IMR-90 (cell line): ENCODE data around the gene FNDC5.

ENCODE experiments used
- BHLHE40 ChIP-seq: fragments of 150-350 bp; IDR thresholded peaks from 2 replicates; pipeline ENCODE4 v1.6.1; 2016; ENCODE audit warnings: mild to moderate bottlenecking, low read depth, low read length
- CEBPB ChIP-seq: IDR thresholded peaks from 2 replicates; pipeline ENCODE4 v1.6.1; 2012; ENCODE audit warnings: low read depth, low read length, improper control_type of control experiment
- CHD1 ChIP-seq: IDR thresholded peaks from 2 replicates; pipeline ENCODE4 v1.6.1; 2012; ENCODE audit warnings: low read depth, low read length, improper control_type of control experiment
- CTCF ChIP-seq: conservative IDR thresholded peaks from 2 replicates; pipeline ENCODE4 v1.5.1; 2012; ENCODE audit warnings: mild to moderate bottlenecking, low read depth, low read length, improper control_type of control experiment
- ELK1 ChIP-seq: fragments of 150-350 bp; IDR thresholded peaks from 2 replicates; pipeline ENCODE4 v1.6.1; 2016; ENCODE audit warnings: low read depth, mild to moderate bottlenecking, low read length, moderate library complexity, borderline replicate concordance
- FOS ChIP-seq: fragments of 150-350 bp; IDR thresholded peaks from 2 replicates; pipeline ENCODE4 v1.6.1; 2016; ENCODE audit warnings: low read depth, low read length
- MAFK ChIP-seq: IDR thresholded peaks from 2 replicates; pipeline ENCODE4 v1.6.1; 2012; ENCODE audit warnings: low read depth, low read length, improper control_type of control experiment
- MXI1 ChIP-seq: IDR thresholded peaks from 2 replicates; pipeline ENCODE4 v1.6.1; 2012; ENCODE audit warnings: low read depth, mild to moderate bottlenecking, low read length, moderate library complexity, borderline replicate concordance
- NFE2L2 ChIP-seq: fragments of 150-350 bp; IDR thresholded peaks from 2 replicates; pipeline ENCODE4 v1.6.1; 2016; ENCODE audit warnings: low read depth, mild to moderate bottlenecking, low read length
- POLR2A ChIP-seq: IDR thresholded peaks from 2 replicates; pipeline ENCODE4 v1.6.1; 2012; ENCODE audit warnings: mild to moderate bottlenecking, low read depth, low read length
- RAD21 ChIP-seq: IDR thresholded peaks from 2 replicates; pipeline ENCODE4 v1.6.1; 2012; ENCODE audit warnings: low read length, improper control_type of control experiment
- SMC3 ChIP-seq: fragments of 150-350 bp; IDR thresholded peaks from 2 replicates; pipeline ENCODE4 v1.6.1; 2016; ENCODE audit warnings: low read depth, mild to moderate bottlenecking, antibody characterized with exemption, low read length, moderate library complexity
- USF2 ChIP-seq: fragments of 150-350 bp; IDR thresholded peaks from 2 replicates; pipeline ENCODE4 v1.6.1; 2017; ENCODE audit warnings: mild to moderate bottlenecking, antibody characterized with exemption, low read length, low read depth

GRCh38 chr1:32884726-32885125 lies 14.0 kb upstream of the FNDC5 start:
- no peak for TF ChIP-seq CTCF
- no peak for TF ChIP-seq POLR2A
- no peak for TF ChIP-seq MAFK
- no peak for TF ChIP-seq USF2
- TF ChIP-seq CHD1, result no peak
- no peak for TF ChIP-seq MXI1
- no peak for TF ChIP-seq CEBPB
- no peak for TF ChIP-seq BHLHE40
- no peak for TF ChIP-seq ELK1
- TF ChIP-seq FOS, result no peak
- TF ChIP-seq SMC3, result no peak
- TF ChIP-seq RAD21, result no peak
- TF ChIP-seq NFE2L2, result no peak
